Measurements from ENCODE around the gene FPR1. TPM values are rescaled to one million over a fixed set of nuclear protein-coding genes. Genes with fewer than 3 reads are reported as not detected.
"Not testable (repeated sequence)": the region's sequence is repeated elsewhere in the genome, so short reads cannot be mapped to it uniquely, and the experiment has no call there.

Gene FPR1
- polyA plus RNA-seq, 12 donors, result 0.88 to 2.0 (median 1.6) TPM; not detected in 2

DNA sequence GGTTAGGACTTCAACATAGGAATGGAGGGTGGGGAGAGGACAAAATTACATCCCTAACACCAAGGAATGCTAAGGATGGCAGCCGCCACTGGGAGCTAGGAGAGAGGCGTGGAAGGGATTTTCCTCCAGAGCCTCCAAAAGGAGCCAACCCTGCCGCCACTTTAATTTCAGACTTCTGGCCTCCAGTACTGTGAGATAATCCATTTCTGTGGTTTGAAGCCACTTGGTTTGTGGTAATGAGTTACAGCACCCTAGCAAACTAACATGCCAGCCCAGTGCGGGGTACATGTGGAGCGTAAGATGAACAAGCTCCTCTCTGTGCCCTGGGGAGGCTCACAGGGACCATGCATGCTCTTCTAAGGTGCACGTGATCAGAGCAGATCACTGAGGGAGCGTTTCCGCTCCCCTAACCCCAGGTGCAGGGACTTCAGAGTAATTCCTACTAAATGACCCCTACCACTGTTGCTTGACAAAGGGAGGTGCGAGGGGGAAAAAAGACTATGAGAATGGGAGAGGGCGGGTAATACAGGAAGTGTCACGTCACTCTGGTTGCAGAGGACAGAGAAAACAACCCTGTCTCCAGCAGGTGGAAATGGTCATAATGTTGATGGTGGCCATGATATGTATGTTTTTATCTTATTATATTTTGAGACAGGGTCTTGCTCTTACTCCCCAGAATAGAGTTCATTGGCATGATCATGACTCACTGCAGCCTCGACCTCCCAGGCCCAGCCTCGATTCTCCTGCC lies 12.0 kb downstream of the FPR1 start:
- DNase-seq, result no peak

DNA sequence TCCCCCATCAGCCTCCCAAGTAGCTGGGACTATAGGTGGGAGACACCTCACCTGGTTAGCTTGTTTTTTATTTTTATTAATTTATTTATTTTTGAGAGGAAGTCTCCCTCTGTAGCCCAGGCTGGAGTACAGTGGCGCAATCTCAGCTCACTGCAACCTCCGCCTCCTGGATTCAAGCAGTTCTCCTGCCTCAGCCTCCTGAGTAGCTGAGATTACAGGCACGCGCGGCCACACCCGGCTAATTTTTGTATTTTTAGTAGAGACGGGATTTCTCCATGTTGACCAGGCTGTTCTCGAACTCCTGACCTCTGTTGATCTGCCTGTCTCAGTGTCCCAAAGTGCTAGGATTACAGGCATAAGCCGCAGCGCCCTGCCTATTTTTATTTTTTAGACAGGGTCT lies 13.2 kb downstream of the FPR1 start:
- DNase-seq, result not testable (repeated sequence)

DNA sequence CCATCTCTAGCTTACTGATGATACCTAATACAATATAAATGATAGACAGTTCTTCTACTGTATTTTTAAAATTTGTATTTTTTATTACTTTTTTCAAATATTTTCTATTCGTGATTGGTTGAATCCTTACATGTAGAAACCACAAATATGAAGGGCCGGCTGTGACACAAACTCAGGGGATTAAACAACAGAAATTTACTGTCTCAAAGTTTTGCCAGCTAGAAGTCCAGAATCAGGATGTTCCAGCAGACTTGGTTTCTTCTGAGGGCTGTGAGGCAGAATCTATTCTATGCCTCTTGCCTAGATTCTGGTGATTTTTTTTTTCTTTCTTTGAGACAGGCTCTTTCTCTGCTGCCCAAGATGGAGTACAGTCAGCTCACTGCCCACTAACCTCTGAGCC lies 13.8 kb downstream of the FPR1 start:
- DNase-seq, result no peak

DNA sequence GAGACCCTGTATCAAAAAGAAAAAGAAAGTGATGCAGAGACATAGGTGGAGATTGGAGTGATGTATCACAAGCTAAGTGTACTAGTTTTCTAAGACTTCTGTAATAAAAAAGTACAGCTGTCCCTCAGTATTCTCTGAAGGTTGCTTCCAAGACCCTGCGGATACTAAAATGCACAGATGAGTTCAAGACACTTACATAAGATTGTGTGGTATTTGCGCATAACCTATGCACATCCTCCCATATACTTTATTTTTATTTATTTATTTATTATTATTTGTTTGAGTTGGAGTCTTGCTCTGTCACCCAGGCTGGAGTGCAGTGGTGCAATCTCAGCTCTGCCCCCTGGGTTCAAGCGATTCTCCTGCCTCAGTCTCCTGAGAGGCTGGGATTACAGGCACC lies 14.3 kb downstream of the FPR1 start:
- DNase-seq, result no peak

DNA sequence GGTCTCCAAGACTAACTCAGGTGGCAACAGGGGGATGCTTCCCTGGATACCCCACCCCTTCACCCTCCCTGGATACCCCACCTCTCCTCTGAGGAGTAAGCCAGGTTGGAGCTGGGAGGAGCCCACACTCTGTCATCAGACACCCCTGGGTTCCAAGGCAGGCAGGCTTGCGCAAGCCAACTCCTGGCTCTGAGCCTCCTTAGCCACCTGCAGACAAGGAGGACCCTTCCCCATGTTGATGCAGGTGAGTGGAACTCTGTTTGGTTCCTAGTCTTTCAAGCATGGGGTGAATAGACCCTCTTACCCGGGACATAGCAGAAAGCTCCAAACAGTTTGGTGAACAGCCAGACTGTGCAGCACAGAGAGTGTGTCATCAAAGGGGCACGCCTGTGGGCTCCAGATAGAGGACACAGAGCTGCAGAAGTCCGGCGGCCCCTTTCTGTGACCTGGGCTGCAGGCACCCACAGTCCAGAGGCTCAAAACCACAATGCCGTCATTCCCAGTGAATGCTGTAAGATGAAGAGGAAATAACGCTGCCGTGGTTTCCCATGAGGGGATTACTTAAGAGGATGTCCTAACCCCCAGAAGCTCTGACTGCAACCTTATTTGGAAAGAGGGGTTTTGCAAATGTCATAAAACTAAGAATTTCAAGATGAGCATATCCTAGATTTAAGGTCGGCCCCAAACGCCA lies 15.8 kb downstream of the FPR1 start:
- no peak for DNase-seq

DNA sequence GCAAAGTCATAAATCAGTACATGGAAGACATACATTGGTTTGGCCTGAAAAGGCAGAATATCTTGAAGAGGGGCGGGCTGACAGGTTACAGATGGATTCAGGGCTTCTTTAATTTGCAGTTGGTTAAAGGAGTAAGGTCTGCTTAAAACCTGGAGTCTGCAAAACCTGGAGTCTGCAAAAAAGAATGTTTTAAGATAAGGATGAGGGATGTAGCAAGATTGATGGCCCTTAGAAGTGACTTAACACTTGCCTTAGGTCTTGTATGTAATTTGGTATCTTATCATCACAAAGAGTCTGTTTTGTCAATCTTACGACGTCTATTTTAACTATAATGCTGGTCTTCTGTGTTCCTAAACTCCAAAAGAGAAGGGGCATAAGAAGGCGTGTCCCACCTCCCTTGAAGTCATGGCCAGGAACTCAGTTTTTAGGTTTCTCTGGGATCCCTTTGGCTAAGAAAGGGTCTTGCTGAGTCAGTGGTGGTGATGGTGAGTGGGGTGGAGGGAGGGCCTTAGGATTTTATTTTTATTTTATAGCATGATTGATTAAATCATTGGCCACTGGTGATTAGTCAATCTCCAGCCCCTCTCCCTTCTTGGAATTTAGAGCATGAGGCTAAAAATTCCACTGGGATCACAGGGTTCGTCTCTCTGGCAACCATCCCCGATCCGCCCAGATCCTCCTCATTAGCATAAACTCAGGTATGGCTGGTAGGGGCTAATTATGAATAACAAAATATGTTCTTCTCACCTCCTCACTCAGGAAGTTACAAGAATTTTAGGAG lies 17.7 kb downstream of the FPR1 start:
- no peak for DNase-seq

DNA sequence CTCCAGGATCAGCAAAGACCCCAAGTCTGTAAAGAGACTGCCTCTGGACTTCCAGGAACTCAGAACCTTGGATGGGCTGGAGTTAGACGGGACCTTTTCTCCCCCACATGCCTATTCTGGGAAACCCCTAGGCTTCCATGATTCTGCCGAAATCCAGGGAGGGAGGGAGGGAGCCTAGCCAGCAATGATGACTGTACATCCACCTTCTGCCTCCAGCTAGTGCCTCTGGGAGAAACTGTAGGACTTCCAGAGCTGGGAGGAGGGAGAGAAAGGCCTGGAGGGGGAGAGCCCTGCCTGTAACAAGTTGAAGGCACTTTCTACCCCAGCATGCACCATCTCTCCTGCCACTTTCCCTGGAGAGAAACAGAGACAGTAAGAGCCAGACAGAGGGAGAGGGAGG lies 21.9 kb downstream of the FPR1 start:
- DNase-seq, result no peak

DNA sequence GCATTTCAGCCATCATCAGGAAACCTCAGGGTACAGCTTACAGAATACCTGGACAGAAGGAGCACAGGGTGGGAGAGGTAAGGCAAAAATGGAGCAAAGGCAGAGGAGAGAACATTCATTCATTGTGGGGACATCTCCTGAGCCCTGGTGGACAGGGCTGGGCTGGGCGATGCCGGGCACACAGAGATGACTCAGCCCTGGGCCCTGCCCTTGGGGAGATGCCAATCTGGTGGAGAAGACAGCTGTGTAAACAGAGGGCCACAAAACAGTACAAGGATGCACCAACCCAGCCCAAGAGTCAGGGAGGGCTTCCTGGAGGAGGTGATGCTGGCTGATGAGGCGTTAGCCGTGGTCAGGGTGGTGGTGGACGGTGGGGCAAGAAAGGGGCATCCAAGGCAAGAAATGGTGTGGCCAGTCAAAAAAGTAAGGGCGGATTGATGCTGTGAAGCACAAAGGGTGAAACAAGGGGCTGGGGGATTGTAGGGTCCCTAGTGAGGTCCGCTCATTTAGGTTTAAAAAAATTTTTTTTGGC lies 24.3 kb downstream of the FPR1 start:
- DNase-seq, result no peak

DNA sequence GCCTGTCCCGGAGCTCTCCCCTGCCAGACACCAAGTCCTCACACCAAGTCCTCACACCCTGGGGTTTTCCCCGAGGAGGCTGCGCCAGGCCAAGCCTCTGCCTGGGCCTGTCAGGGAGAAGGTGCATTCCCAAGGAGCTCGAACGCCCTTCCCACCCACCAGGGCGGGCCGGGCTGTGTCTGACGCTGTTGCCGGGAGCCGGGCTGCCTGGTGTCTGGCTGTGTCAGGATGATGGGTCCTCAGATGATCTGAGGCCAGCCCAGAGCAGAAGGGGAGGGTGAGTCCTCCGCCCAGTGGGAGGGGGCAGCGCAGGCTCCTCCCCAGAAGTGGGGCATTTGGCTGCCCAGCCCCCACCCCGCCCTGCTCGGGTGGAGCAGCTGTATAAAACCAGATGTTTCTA lies 25.6 kb downstream of the FPR1 start:
- no peak for DNase-seq

DNA sequence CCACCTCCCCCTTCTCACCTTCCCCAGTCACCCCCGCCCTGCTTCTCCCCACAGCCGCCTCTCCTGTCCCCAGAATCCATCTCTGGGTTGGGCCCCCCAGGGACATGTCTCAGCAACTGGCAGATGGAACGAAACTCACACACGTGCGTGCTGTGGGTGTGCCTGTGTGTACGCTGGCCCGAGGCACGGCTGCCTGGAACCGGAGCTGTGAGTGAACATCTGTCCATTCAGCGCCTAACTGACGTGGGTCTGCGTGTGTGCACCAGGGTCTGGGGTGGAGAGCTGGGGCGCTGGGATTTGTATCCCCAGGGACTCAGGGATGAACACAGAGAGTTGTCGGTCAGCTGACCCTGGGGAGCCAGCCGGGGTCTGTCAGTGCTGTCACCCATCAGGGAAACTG lies 27.1 kb downstream of the FPR1 start:
- DNase-seq, result peak; percentile 23

DNA sequence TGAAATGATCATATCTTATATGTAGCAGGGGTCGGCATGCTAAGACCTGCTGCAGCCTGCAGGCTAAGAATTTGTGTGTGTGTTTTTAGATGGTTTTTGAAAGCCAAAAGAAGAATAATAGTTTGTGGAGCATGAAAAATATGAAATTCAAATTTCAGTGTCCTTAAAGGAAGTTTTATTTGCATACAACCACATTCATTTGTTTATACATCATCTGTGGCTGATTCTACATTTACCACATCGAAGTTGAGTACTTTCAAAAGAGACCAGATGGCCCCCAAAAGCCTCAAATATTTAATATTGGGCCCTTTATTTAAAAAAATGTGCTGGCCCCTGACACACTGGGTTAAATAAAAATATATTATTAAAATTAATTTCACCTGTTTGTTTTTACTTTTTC lies 29.2 kb downstream of the FPR1 start:
- no peak for DNase-seq

DNA sequence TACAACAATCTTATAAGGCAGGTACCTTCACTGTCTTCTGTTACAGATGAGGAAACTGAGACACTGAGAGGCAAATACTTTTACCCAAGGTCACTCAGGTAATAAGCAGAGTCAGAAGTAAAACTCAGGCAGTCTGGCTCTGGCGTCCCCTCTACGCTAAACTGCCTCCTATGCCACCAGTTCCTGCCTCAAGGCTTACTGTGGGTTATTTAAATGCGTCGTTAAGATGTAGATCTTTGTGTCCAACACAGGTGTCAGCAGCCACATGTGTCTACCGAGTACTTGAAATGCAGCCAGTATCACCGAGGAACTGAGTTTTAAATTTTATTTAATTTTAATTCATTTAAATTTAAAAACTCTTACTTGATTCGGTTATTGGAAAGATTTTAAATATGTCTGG lies 29.8 kb downstream of the FPR1 start:
- no peak for DNase-seq

DNA sequence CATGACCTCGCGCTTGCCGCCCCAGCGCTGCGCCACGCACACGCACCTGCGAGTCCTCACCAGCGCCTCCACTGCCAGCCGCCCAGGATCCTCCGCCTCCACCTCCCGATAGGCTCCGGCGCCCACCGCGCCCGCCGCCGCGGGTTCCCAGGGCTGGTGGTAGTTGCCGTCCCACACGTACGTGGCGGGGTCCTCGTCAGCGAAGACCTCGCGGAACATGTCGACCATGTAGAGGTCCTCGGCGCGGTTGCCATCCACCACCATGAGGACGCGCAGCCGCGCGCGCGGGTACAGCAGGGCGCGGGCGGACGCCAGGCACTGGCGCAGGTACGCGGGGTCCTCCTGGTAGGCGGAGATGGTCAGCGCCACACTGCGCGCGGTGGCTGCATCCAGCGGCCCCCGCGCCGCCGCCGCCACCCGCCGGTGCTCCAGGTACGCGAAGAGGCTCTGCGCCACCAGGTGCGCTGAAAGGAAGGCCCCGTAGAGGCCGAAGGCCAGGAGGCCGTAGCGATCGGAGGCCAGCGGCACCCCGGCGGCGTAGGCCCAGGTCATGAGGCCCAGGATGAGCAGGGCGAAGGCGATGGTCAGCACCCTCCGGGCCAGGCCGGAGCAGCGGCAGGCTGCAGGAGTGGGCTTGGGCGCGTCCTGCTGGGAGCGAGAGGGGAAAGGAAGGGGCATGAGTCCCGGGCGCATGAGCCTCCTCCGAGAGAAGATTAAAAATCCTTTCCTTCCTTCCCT lies 32.3 kb downstream of the FPR1 start:
- no peak for DNase-seq

DNA sequence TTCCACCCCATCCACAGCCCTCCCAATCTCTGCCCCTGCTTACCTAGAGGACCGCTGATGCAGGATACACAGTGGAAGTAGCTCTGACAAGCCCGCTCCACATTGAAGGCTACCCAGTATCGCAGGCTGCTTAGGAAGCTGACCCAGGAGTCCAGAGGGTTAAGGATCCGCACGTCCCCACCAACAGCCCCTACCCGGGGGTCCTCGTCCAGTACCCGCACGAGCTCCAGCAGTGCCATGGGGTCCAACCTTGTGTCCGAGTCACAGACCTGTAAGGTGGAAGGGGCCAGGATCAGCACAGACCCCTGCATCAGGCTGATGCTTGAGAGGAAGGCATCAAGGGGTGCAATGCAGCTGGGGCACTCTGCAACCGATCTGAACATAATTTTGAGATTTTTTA lies 34.8 kb downstream of the FPR1 start:
- DNase-seq, result no peak

DNA sequence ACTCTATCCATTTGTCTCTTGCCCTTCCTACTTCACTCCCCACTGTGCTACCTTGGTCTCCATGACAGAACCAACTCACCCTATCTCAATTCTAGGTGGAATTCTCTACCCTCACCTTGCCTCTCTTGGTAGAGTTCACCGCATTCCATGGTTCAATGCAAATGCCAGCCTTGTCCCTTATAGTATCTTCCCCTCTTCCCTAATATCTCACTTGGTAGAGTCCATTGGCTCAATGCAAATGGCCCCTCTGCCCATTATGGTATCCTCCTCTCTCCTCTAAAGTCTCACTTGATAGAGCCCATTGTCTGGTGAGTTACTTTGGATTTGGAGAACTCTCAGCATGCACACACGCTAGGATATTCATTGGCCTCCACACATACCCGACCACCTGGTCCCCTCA lies 35.8 kb downstream of the FPR1 start:
- DNase-seq, result no peak

DNA sequence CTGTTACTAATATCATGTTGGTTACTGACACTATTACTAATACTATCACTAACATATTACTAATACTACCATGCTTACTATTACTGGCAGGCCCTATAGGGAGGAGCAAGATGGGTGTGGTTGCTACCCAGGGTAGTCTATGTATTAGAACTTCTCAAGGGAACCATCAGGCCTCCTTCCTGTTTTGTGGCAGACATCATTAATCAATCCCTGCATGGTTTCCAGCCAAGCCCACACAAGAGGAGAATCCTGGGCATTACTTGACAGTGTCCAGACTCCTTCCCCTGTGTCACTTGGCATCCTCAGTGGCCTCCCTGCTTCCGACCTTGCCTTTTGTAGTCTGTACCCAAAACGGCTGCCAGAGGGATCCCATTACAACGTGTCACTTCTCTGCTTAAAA lies 36.8 kb downstream of the FPR1 start:
- no peak for DNase-seq

DNA sequence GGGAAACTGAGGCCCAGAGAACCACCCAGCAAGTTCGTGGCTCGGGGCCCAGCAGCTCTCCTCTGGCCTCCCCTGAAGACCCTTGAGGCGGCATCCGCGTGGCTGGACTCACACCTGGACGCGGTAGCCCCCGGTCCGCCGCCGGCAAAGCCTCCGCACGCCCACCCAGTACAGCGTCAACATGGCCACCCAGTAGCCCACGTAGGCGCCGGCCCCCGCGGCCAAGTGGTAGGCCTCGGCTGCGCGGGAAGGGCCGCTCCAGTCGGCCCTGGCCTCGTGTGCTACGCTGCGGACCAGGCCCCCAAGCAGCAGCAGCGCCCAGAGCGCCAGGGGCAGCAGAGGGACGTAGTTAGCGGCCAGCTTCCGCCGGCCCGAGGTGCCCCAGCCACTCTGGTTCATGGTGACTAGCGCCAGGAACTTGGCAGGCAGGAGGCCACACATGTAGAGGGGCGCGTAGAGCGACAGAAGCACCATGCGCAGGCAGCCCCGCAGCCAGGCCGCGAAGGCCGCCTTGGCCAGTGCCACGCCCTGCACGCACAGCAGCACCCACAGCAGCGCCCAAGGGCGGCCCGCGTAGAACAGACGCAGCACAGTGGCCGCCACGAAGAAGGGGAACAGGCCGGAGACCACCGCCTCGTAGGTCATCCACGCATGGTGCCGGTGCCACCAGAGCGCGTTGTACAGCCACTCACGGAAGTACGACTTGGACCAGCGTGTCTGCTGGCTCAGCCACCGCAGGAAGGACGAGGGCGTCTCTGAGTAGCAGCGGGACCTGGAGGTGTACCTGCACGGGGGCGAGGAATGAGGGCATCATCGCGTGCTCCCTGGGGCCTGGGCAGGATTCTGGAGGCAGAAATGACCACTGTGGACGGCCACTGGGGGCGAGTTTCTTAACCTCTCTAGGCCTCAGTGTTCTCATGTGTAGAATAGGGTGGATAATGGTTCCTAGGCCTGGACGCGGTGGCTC lies 38.1 kb downstream of the FPR1 start:
- no peak for DNase-seq

DNA sequence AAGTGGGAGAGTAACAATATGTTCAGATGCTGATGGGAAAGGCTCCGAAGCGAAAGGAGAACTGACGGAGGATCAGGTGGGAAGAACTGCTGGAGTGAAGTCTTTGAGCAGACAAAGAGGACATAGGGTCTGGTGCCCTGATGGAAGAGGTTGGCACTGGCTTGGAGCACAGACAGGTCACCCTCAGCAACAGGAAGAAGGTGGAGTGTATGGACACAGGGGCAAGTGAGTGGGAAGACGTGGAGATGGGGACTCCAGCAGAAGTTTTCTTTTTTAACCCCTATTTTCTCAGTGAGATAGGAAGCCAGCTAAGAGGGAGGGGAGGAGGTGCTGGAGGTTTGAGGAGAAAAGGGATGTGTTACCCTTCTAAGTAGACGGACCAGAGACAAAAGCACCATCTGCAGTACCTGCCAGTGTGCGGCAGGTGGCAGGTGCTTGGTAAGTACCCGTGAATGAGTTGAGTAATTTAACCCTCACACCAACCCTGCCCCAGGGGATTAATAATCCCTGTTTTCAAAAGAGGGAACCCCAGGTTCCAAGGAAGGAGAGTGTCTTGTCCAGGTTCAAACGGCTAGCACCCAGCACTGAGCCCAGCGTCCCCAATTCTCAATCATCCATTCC lies 39.1 kb downstream of the FPR1 start:
- DNase-seq, result no peak

DNA sequence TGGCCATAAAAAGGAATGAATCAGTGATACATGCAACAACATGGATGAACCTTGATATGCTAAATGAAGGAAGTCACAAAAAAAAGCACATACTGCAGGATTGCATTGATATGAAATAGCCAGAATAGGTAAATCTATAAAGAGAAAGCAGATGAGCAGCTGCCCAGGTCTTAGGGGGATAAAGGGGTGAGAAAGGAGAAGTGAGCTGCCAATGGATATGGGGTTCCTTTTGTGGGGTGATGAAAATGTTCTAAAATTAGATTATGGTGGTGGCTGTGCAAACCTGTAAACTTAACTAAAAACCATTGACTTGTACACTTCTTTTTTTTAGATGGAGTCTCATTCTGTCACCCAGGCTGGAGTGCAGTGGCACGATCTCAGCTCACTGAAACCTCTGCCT lies 40.0 kb downstream of the FPR1 start:
- no peak for DNase-seq

DNA sequence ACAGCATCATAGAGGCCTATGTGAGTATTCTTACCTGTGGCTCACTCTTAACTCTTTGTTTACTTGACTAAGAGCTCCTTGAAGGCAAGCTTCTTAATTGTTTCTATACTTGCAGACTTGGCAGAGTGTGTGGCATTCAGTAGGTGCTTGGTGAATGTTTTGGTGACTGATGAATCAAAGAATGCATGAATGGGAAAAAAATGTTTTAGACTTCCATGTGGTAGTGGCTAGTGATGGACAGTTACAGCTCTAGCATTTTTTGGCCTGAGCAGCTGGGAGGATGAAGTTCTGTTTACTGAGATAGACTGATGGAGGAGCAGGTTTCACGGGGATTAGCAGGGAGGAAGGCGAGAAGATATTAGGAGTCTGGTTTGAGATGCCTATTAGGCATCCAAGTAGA lies 41.5 kb downstream of the FPR1 start:
- no peak for DNase-seq
